ENCODE measurements around the gene FHAD1. TPM values are rescaled to one million over a fixed set of nuclear protein-coding genes. Genes with fewer than 3 reads are reported as not detected.

The FHAD1 gene
- total and polyA plus RNA-seq, 2 of the 13 experiments (the other 11 are each of a cell fraction or from before 2014, with no cell fraction given): not detected

- TF ChIP-seq TEAD3 (CRISPR knock-in tag; optimal IDR thresholded peaks at IDR 0.05; ENCODE audit: borderline replicate concordance): no peak
- TF ChIP-seq CENPBD1 (CRISPR knock-in tag; IDR thresholded peaks at IDR 0.05; ENCODE audit: borderline replicate concordance, low read depth): no peak
- TF ChIP-seq LRRFIP1 (CRISPR knock-in tag; conservative IDR thresholded peaks at IDR 0.05): no peak
- no peak for TF ChIP-seq ZNF550 (CRISPR knock-in tag; IDR thresholded peaks at IDR 0.05; ENCODE audit: borderline replicate concordance)
- TF ChIP-seq ERF (CRISPR knock-in tag; IDR thresholded peaks at IDR 0.05): no peak; the same call in none of the 2 replicates
- TF ChIP-seq TBX3 (IDR thresholded peaks at IDR 0.05; ENCODE audit: borderline replicate concordance): no peak
- TF ChIP-seq RBFOX2 (IDR thresholded peaks at IDR 0.05; ENCODE audit: low read depth, low read length): peak; percentile 73
- TF ChIP-seq PATZ1 (CRISPR knock-in tag; IDR thresholded peaks at IDR 0.05): peak; percentile 70; the same call in 1 of the 2 replicates
- TF ChIP-seq ZNF382 (CRISPR knock-in tag; IDR thresholded peaks at IDR 0.05; ENCODE audit: borderline replicate concordance): no peak
- no peak for TF ChIP-seq FOXP4 (CRISPR knock-in tag; IDR thresholded peaks at IDR 0.05)
- no peak for TF ChIP-seq ZBTB1 (CRISPR knock-in tag; IDR thresholded peaks at IDR 0.05; ENCODE audit: borderline replicate concordance)
- no peak for TF ChIP-seq ZNF609 (CRISPR knock-in tag; IDR thresholded peaks at IDR 0.05; ENCODE audit: borderline replicate concordance)
- no peak for TF ChIP-seq ZNF530 (CRISPR knock-in tag; IDR thresholded peaks at IDR 0.05; ENCODE audit: low read depth)
- peak; percentile 38; the same call in 1 of the 2 replicates for TF ChIP-seq ELF3 (CRISPR knock-in tag; IDR thresholded peaks at IDR 0.05)
- TF ChIP-seq PCBP2 (optimal IDR thresholded peaks at IDR 0.05; ENCODE audit: low read depth, low read length, poor library complexity, severe bottlenecking): no peak
Measured at GRCh38 chr1:15409388-15410222, 162.6 kb downstream of the FHAD1 start, which contains the start of gene EFHD2 (continued).

Data from HepG2 (cell line).